GM18508 (cell line): ENCODE measurements around the gene ADORA3.

Experiments
- ATAC-seq: cut with Tn5 transposase; IDR thresholded peaks from one replicate; pipeline ENCODE4 v1.9.1; 2021; ENCODE audit warnings: moderate number of reproducible peaks; ENCODE audit not compliant: insufficient read depth, unreplicated experiment

The ADORA3 gene

DNA sequence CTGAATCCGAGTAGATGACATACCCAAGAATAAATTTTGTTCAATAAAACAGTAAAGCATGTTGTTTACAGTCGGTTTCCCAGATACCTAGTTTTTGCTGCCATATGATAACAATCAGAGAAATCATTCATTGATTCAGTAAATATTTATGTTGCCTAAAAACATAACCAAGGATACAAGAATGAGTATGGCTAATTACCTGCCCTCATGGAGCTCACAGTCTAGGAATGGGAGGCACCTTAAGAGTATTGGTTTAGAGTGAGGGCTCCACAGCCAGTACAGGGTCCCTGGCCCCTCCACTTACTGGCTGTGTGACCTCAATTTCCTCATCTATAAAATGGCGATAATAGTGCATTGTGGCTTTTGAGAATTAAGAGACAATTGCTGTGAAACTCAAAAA is 53.2 kb downstream of the ADORA3 start:
- no peak for ATAC-seq

DNA sequence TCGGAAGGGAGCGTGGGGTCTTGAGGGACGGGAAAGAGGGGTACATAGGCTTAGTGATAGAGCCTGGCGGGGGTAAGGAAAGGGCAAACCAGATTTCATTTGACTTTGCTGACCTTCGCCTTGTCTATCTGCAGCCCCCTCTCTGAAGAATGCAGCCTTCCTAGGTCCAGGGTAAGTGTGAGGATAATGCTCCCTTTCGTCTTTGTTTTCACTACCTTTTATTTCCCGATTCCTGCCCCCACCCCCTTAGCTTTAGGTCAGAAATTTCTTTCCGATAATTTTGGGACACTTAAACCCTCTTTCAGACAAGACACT is 53.8 kb downstream of the ADORA3 start:
- no peak for ATAC-seq
